Vagina (tissue), 2 donors: ENCODE data around the gene ZNF688.
"Not testable (repeated sequence)": the region's sequence is repeated elsewhere in the genome, so short reads cannot be mapped to it uniquely, and the experiment has no call there.

Experiments
- POLR2A ChIP-seq, 2 donors: fragments of 450-650 bp; IDR thresholded peaks; one replicate each; pipeline ENCODE4 v1.6.1; 2017; ENCODE audit warnings: antibody characterized with exemption in 2 of 2, mild to moderate bottlenecking in 2 of 2, moderate library complexity in 2 of 2
- TF ChIP-seq, protein P1 (sequence below), 3 experiments: fragments of 450-650 bp in 2 of 3; fragments of 200-600 bp in 1 of 3; sonication (generic) in 1 of 3; IDR thresholded peaks; one replicate each; pipeline ENCODE4 v1.5.1; 2017 to 2019; ENCODE audit warnings: antibody characterized with exemption in 3 of 3, mild to moderate bottlenecking in 2 of 3, moderate library complexity in 2 of 3

DNA sequence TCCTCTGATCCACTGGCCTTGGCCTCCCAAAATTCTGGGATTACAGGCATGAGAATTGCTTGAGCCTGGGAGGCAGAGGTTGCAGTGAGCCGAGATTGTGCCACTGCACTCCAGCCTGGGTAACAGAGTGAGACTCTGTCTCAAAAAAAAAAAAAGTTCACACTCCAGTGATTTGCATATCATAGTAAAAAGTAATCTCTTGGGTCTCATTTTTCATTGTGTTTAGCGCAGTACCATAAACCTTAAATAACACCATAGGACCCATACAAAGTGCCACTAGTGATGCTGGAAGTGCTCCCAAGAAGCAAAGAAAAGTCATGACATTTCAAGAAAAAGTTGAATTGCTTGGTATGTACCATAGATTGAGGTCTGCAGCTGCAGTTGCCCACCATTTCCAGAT lies 18.1 kb upstream of the ZNF688 start:
- TF ChIP-seq, protein P1, sequence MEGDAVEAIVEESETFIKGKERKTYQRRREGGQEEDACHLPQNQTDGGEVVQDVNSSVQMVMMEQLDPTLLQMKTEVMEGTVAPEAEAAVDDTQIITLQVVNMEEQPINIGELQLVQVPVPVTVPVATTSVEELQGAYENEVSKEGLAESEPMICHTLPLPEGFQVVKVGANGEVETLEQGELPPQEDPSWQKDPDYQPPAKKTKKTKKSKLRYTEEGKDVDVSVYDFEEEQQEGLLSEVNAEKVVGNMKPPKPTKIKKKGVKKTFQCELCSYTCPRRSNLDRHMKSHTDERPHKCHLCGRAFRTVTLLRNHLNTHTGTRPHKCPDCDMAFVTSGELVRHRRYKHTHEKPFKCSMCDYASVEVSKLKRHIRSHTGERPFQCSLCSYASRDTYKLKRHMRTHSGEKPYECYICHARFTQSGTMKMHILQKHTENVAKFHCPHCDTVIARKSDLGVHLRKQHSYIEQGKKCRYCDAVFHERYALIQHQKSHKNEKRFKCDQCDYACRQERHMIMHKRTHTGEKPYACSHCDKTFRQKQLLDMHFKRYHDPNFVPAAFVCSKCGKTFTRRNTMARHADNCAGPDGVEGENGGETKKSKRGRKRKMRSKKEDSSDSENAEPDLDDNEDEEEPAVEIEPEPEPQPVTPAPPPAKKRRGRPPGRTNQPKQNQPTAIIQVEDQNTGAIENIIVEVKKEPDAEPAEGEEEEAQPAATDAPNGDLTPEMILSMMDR (IDR thresholded peaks at IDR 0.05): not testable (repeated sequence)
- TF ChIP-seq POLR2A (IDR thresholded peaks at IDR 0.05): not testable (repeated sequence)
